Measurements from ENCODE around the gene DAZ4.
"Not testable (repeated sequence)": the region's sequence is repeated elsewhere in the genome, so short reads cannot be mapped to it uniquely, and the experiment has no call there.

The DAZ4 gene

GRCh38 chrY:24833619-24834018 lies at the start of gene DAZ4:
TSS of gene DAZ4 (plus strand) at chrY:24833919. CDS start at chrY:24834127, 208 bp downstream.
- not testable (repeated sequence) for DNase-seq

- not testable (repeated sequence) for DNase-seq
These were observed 20.4 kb upstream of the DAZ4 start, which contains the start of gene DAZ3 for GRCh38 chrY:24813293-24813692. TSS of gene DAZ3 (minus strand) at chrY:24813393. CDS start at chrY:24813185, 208 bp downstream.

GRCh38 chrY:24821836-24822235 lies 11.9 kb upstream of the DAZ4 start:
- not testable (repeated sequence) for DNase-seq

- not testable (repeated sequence) for DNase-seq
These were observed 9.4 kb upstream of the DAZ4 start for GRCh38 chrY:24824184-24824879.

GRCh38 chrY:24825069-24825468 lies 8.7 kb upstream of the DAZ4 start:
- not testable (repeated sequence) for DNase-seq
